ENCODE measurements around the gene COPG2.
"Not testable (repeated sequence)": the region's sequence is repeated elsewhere in the genome, so short reads cannot be mapped to it uniquely, and the experiment has no call there.

The COPG2 gene

DNA sequence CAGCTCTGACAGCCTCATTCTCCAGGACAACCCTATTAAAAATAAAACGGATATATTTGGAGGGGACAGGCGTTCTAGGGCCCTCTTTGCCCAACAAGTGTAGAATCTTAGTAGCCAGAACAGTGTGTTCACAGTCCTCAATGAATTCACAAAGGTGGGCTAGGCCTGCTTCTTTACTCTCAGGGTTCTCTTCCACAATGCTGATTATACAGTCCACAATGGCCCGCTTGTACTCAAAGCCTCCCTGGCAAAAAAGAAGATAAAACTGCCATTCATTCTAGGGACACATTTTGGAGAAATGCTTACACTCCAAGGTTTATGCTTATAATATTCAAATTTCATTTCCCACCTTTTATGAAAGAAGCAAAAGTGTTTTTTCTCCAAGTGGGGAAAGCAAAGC, 114.1 kb downstream of the COPG2 start:
- in situ Hi-C loops (cut with HindIII; ENCODE audit: low sequenced_read_pairs) = no loop called here
- TF ChIP-seq, protein P1, sequence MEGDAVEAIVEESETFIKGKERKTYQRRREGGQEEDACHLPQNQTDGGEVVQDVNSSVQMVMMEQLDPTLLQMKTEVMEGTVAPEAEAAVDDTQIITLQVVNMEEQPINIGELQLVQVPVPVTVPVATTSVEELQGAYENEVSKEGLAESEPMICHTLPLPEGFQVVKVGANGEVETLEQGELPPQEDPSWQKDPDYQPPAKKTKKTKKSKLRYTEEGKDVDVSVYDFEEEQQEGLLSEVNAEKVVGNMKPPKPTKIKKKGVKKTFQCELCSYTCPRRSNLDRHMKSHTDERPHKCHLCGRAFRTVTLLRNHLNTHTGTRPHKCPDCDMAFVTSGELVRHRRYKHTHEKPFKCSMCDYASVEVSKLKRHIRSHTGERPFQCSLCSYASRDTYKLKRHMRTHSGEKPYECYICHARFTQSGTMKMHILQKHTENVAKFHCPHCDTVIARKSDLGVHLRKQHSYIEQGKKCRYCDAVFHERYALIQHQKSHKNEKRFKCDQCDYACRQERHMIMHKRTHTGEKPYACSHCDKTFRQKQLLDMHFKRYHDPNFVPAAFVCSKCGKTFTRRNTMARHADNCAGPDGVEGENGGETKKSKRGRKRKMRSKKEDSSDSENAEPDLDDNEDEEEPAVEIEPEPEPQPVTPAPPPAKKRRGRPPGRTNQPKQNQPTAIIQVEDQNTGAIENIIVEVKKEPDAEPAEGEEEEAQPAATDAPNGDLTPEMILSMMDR (IDR thresholded peaks at IDR 0.05; ENCODE audit: low read depth, low read length, missing control alignments) = no peak
- H3K4me3 ChIP-seq (ENCODE audit: low read depth, low read length) = no peak overlapping the region
- no peak for DNase-seq (ENCODE audit: low read depth)

DNA sequence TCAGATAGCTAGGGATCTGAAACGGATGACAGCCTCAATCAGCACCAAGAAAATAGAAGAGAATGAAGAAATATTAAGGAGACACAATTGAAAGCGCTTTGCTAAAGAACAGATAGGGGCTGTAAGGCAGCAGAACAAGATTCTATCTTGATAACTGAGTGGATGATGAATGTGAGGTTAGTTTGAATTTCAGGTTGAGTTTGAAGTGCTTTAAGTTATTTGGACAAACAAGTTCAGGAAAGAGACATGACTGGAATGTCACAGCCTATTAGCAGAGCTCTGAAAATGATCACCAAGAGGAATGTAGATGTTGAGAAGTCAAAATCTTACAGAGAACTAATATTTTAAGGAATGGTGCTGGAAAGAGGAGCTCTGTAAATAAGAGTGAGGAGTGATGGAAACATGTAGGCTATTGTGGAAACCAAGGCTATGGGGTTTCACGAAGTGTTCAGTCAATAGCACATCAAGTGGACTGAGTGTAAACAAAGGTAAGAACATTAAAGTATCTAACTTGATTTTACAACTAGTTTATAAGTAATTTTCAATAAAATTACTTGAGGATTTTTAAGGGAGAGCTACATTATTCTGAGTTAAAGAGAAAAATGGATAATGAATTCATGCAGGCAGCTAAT, 115.0 kb downstream of the COPG2 start:
- in situ Hi-C loops (cut with HindIII; ENCODE audit: low sequenced_read_pairs) = no loop called here
- TF ChIP-seq, protein P1 (IDR thresholded peaks at IDR 0.05; ENCODE audit: low read depth, low read length, missing control alignments) = no peak

DNA sequence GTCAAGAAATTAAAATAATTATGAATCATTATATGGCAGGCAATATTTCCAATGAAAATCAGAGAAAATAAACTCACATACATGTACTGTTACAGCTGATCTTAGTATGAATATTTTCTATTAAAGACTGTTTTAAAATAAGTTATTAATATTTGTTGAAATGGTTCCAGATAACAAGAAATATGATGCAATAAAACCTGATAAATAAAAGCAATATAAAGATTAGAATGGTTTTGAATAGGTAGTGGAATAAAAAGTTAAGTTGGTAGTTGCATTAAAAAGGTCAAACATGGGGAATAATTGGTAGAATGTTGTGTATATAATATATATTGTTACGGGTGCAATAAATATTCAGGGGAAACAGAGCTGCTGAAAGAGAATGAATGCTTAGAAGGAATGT, 124.2 kb downstream of the COPG2 start:
- no peak for DNase-seq (ENCODE audit: low read depth)
- in situ Hi-C loops (cut with HindIII; ENCODE audit: low sequenced_read_pairs) = loop anchor here (10.0 kb wide), 1 partner anchor 70 kb away; no protein-coding TSS in a partner anchor
- TF ChIP-seq, protein P1 (IDR thresholded peaks at IDR 0.05; ENCODE audit: low read depth, low read length, missing control alignments) = no peak
- no peak overlapping the region for H3K4me3 ChIP-seq (ENCODE audit: low read depth, low read length)

More for the DNA sequence above, 115.0 kb downstream of the COPG2 start:
- no peak for DNase-seq (ENCODE audit: low read depth)
- no peak overlapping the region for H3K4me3 ChIP-seq (ENCODE audit: low read depth, low read length)

DNA sequence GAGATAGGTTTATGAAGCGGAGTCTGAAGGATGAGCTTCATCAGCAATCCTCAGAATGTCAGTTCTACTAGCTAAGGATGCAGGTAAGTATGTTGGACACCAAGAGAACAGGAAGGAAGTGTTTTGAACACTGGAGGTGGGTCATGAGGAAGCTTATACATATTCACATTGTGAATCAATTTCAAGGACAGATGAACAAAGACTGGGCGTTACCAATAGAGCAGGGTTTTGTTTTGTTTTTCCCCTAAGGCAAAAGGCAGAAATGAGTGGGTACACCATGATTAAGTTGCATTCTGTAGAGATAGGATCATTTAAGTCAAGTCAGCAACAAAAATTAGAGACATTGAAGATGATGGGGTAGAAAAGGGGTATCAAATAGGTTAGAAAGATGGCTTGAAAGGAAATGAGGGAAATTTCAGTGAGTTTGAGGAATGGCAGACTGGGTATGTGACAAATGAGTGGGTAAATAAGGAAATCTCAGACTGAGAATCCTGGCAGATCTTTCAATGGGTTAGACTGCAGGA, 125.0 kb downstream of the COPG2 start:
- DNase-seq (ENCODE audit: low read depth) = no peak
- TF ChIP-seq, protein P1 (IDR thresholded peaks at IDR 0.05; ENCODE audit: low read depth, low read length, missing control alignments) = no peak
- no peak overlapping the region for H3K4me3 ChIP-seq (ENCODE audit: low read depth, low read length)
- in situ Hi-C loops (cut with HindIII; ENCODE audit: low sequenced_read_pairs) = loop anchor here (10.0 kb wide), 1 partner anchor 71 kb away; no protein-coding TSS in a partner anchor

DNA sequence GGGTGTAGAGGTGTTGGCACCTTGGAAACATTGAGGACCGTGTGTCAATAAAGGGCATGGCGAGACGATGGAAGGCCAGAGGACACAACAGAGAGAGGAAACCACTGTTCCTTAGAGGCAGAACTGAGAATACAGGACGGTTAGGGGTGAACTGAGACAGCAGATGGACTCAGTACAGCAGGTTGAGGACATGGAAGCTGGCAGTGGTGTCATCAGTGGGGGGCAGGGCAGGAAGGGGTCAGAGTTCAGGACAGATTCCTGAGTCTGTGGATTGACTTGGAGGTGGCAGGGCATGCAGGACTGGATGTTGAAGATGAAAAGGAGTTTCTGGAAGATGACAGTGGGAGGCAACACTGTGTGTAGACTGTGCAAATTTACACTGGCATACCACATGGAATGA, 126.3 kb downstream of the COPG2 start:
- not testable (repeated sequence) for H3K4me3 ChIP-seq (ENCODE audit: low read depth, low read length); DNase-seq (ENCODE audit: low read depth)
- in situ Hi-C loops (cut with HindIII; ENCODE audit: low sequenced_read_pairs) = loop anchor here (10.0 kb wide), 1 partner anchor 73 kb away; no protein-coding TSS in a partner anchor

DNA sequence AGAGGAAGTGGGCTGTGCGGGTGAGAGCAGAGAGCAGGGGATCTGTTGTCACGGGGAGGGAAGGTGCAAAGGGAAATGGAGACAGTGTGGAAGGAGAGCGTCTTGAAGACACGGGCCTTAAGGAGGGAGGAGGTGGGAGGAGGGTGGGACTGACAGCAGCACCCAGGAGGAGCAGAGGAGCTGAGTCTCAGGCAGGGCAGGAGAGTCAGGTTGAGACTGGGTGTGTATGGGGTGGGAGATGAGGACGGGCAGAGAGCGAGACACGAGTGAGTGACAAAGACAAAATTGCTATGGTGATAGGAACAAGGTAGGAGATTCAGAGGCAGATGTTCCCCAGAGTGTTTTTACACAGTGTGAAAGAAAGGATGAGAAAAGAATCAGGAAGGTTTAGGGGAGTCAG, 127.3 kb downstream of the COPG2 start:
- not testable (repeated sequence) for DNase-seq (ENCODE audit: low read depth); H3K4me3 ChIP-seq (ENCODE audit: low read depth, low read length)
- in situ Hi-C loops (cut with HindIII; ENCODE audit: low sequenced_read_pairs) = loop anchor here (10.0 kb wide), 1 partner anchor 74 kb away; no protein-coding TSS in a partner anchor

DNA sequence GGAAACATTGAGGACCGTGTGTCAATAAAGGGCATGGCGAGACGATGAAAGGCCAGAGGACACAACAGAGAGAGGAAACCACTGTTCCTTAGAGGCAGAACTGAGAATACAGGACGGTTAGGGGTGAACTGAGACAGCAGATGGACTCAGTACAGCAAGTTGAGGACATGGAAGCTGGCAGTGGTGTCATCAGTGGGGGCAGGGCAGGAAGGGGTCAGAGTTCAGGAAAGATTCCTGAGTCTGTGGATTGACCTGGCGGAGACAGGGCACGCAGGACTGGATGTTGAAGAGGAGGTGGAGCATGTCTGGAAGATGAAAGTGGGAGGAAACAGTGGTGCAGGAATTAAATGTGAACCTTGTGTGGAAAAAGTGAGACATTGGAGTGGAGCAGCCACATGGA, 130.7 kb downstream of the COPG2 start:
- in situ Hi-C loops (cut with HindIII; ENCODE audit: low sequenced_read_pairs); H3K4me3 ChIP-seq (ENCODE audit: low read depth, low read length); DNase-seq (ENCODE audit: low read depth): not testable (repeated sequence)

DNA sequence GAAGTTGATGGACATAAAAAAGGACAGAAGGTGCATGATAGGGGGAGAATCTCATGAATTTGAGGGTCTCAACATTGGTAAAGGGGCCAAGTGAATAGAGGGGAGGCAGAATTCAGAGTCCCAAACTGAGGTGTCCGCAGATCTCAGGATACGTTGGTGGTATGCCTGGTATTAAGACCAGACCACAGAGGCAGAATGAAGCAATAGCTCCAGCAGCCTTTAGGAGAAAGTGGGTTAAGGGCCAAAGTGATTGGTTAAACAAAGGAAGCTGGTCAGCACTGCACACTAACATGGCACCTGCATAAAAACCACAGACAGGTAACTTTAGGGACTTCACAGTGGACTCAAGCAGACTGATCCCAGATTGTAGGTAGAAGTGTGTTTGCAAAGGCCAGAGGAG, 139.1 kb downstream of the COPG2 start:
- H3K4me3 ChIP-seq (ENCODE audit: low read depth, low read length) = no peak overlapping the region
- in situ Hi-C loops (cut with HindIII; ENCODE audit: low sequenced_read_pairs) = no loop called here
- DNase-seq (ENCODE audit: low read depth) = no peak
- TF ChIP-seq, protein P1 (IDR thresholded peaks at IDR 0.05; ENCODE audit: low read depth, low read length, missing control alignments) = no peak

DNA sequence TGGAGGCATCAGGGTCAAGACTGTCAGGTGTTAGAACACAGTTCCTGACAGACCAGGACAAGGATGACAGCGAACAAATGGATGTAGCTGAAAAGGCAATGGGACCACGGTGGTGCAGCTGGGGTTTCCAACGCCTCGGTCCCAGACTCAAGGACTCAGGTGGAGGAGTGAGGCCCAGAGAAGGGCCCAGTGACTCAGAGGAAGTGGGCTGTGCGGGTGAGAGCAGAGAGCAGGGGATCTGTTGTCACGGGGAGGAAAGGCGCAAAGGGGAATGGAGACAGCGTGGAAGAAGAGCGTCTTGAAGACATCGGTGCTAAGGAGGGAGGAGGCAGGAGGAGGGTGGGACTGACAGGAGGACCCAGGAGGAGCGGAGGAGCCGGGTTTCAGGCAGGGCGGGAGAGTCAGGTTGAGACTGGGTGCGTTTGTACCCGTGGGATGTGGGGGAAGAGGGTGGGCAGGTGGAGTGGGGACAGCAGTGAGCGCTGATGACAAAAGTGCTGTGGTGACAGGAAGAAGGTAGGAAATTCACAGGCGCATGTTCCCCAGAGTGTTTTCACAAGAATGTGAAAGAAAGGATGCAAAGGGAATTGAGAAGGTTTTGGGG, 140.7 kb downstream of the COPG2 start:
- DNase-seq (ENCODE audit: low read depth); in situ Hi-C loops (cut with HindIII; ENCODE audit: low sequenced_read_pairs); H3K4me3 ChIP-seq (ENCODE audit: low read depth, low read length): not testable (repeated sequence)

Data from astrocyte of the cerebellum (primary cell).